PC-9 (cell line): ENCODE data around the gene RAB4A.

Source experiments
- CTCF ChIP-seq: fragments of 200-600 bp; sonication (generic); conservative IDR thresholded peaks from 2 replicates; pipeline ENCODE4 v1.6.1; 2017; ENCODE audit warnings: mixed run types, antibody characterized with exemption, mild to moderate bottlenecking, moderate library complexity
- EZH2 ChIP-seq: fragments of 200-600 bp; sonication (generic); IDR thresholded peaks from 2 replicates; pipeline ENCODE4 v1.8.0; 2017; ENCODE audit warnings: antibody characterized with exemption, low read depth

DNA sequence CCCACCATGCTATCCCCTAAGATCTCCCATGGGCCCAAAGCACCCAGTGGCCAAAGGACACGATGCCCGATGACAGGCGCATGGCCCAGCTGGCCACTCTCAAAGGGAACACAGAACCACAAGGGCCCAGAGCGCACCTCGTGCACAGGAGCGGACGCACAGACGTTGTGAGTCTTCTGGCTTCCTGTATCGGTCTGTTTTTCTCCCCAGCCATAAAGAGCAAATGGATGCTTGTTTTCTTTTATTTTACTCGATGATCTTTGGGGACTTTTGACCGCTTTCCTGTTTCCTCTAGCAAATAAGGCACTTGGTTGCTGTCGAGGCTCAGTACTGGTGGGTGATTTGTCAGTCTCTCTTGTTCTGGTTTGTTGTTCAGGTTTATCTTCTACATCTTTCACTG lies 55.7 kb downstream of the RAB4A start:
- no peak for TF ChIP-seq EZH2
- no peak for TF ChIP-seq CTCF
